GM23338 (cell line): ENCODE measurements around the gene DNLZ. TPM values are rescaled to one million over a fixed set of nuclear protein-coding genes. Genes with fewer than 3 reads are reported as not detected.
A peak's percentile ranks its signal among the peaks of the same experiment; 100 is the strongest.

ENCODE experiments used
- ATAC-seq: fragments of 200-7000 bp; cut with Tn5 transposase; 3 replicates; pipeline ENCODE4 v1.9.1; 2020
- DNase-seq: peaks from one replicate; pipeline ENCODE4 v3.0.0-alpha.2; 2015; ENCODE audit warnings: low spot score
- H2AFZ ChIP-seq: fragments of 200-600 bp; sonication (generic); 2 replicates; pipeline ENCODE4 v1.8.0; 2016; ENCODE audit warnings: antibody characterized with exemption, mild to moderate bottlenecking, moderate library complexity
- H3F3A ChIP-seq: fragments of 200-600 bp; sonication (generic); replicated peaks from 2 replicates; pipeline ENCODE4 v1.8.0; 2017; ENCODE audit warnings: antibody characterized with exemption, mixed run types, low read depth
- H3K27ac ChIP-seq: fragments of 200-600 bp; sonication (generic); 2 replicates; pipeline ENCODE4 v1.6.1; 2016; ENCODE audit warnings: low read depth
- H3K27me3 ChIP-seq: fragments of 200-600 bp; sonication (generic); 2 replicates; pipeline ENCODE4 v1.8.0; 2016; ENCODE audit warnings: mild to moderate bottlenecking, mixed run types, moderate library complexity; ENCODE audit not compliant: insufficient read depth
- H3K36me3 ChIP-seq: fragments of 200-600 bp; sonication (generic); 2 replicates; pipeline ENCODE4 v1.8.0; 2016; ENCODE audit warnings: mild to moderate bottlenecking; ENCODE audit not compliant: insufficient read depth
- H3K4me1 ChIP-seq: fragments of 200-600 bp; sonication (generic); 2 replicates; pipeline ENCODE4 v1.8.0; 2016; ENCODE audit warnings: mild to moderate bottlenecking, moderate library complexity; ENCODE audit not compliant: insufficient read depth
- H3K4me2 ChIP-seq: fragments of 200-600 bp; sonication (generic); 2 replicates; pipeline ENCODE4 v1.7.1; 2017; ENCODE audit warnings: mixed run types
- H3K4me3 ChIP-seq: fragments of 200-600 bp; sonication (generic); 2 replicates; pipeline ENCODE4 v1.6.1; 2016; ENCODE audit warnings: mixed run types
- H3K79me2 ChIP-seq: fragments of 200-600 bp; sonication (generic); replicated peaks from 2 replicates; pipeline ENCODE4 v1.8.0; 2017; ENCODE audit warnings: mild to moderate bottlenecking; ENCODE audit not compliant: insufficient read depth
- H3K9me2 ChIP-seq: fragments of 200-600 bp; sonication (generic); 2 replicates; pipeline ENCODE4 v1.8.0; 2017; ENCODE audit not compliant: insufficient read depth
- H4K20me1 ChIP-seq: fragments of 200-600 bp; sonication (generic); replicated peaks from 2 replicates; pipeline ENCODE4 v1.8.0; 2017; ENCODE audit warnings: mild to moderate bottlenecking; ENCODE audit not compliant: insufficient read depth
- H3K27ac Mint-ChIP-seq: 2 replicates; pipeline ENCODE4 v1.8.0; 2020; ENCODE audit warnings: inconsistent platforms, mild to moderate bottlenecking, moderate library complexity, mixed read lengths
- H3K27me3 Mint-ChIP-seq: 3 replicates; pipeline ENCODE4 v1.8.0; 2022; ENCODE audit warnings: low read depth, mild to moderate bottlenecking, moderate library complexity, mixed read lengths, inconsistent platforms; ENCODE audit not compliant: insufficient read depth, poor library complexity
- H3K36me3 Mint-ChIP-seq: 3 replicates; pipeline ENCODE4 v1.8.0; 2021; ENCODE audit warnings: low read depth, mild to moderate bottlenecking, inconsistent platforms, moderate library complexity, mixed read lengths
- H3K4me1 Mint-ChIP-seq: 3 replicates; pipeline ENCODE4 v1.8.0; 2020; ENCODE audit warnings: mild to moderate bottlenecking, inconsistent platforms, mixed read lengths
- H3K4me3 Mint-ChIP-seq: 3 replicates; pipeline ENCODE4 v1.8.0; 2021; ENCODE audit warnings: moderate library complexity, mild to moderate bottlenecking, inconsistent platforms, mixed read lengths
- H3K9me3 Mint-ChIP-seq: 3 replicates; pipeline ENCODE4 v1.8.0; 2020; ENCODE audit warnings: moderate library complexity, mild to moderate bottlenecking, inconsistent platforms, mixed read lengths
- CREB1 ChIP-seq: fragments of 250-450 bp; sonication (Bioruptor Pico); IDR thresholded peaks from 2 replicates; pipeline ENCODE4 v1.5.0; 2020; ENCODE audit warnings: low read depth, mild to moderate bottlenecking, moderate library complexity
- EZH2 ChIP-seq: fragments of 200-600 bp; sonication (generic); IDR thresholded peaks from one replicate; pipeline ENCODE4 v1.8.0; 2017; ENCODE audit warnings: antibody characterized with exemption, mild to moderate bottlenecking, low read depth; ENCODE audit not compliant: unreplicated experiment
- POLR2AphosphoS5 ChIP-seq: IDR thresholded peaks from 2 replicates; pipeline ENCODE4 v1.6.1; 2016; ENCODE audit warnings: antibody characterized with exemption, low read depth
- STAT1 ChIP-seq: IDR thresholded peaks from one replicate; pipeline ENCODE4 v1.6.1; 2016; ENCODE audit warnings: antibody characterized with exemption; ENCODE audit not compliant: unreplicated experiment
- ZNF114 ChIP-seq: fragments of 250-450 bp; sonication (Bioruptor Pico); IDR thresholded peaks from 2 replicates; pipeline ENCODE4 v1.5.0; 2020; ENCODE audit warnings: mild to moderate bottlenecking, moderate library complexity
- ZNF331 ChIP-seq: fragments of 250-450 bp; sonication (Bioruptor Pico); IDR thresholded peaks from 2 replicates; pipeline ENCODE4 v1.5.0; 2020; ENCODE audit warnings: low read depth, mild to moderate bottlenecking, moderate library complexity
- polyA plus RNA-seq: library from polyadenylated mRNA; unstranded; fragments of >200 nt; fragmentation: Nextera tagmentation; extraction: Ambion mirVana; gene quantifications from 2 replicates; pipeline ENCODE4 v1.2.1, GENCODE V29; 2016
- total RNA-seq: library from RNA; depleted of rRNA; stranded (reverse); fragments of >200 nt; shearing (Covaris generic); gene quantifications from 2 replicates; pipeline ENCODE4 v1.2.3, GENCODE V29; 2014
- TF ChIP-seq, protein P1 (sequence below): IDR thresholded peaks from 2 replicates; pipeline ENCODE4 v1.6.1; 2016; ENCODE audit warnings: antibody characterized with exemption
- TF ChIP-seq, protein P2 (sequence below), 2 experiments: fragments of 200-600 bp in 1 of 2; sonication (generic) in 1 of 2; conservative IDR thresholded peaks; 2 replicates each; pipeline versions ENCODE4 v1.5.1 to v1.6.1; 2016 to 2017; ENCODE audit warnings: antibody characterized with exemption in 2 of 2, low read depth in 2 of 2, mild to moderate bottlenecking in 2 of 2, moderate library complexity in 1 of 2

DNLZ gene
- total and polyA plus RNA-seq, 2 experiments from 2014 or later: 33.4 to 53.9 TPM

DNA sequence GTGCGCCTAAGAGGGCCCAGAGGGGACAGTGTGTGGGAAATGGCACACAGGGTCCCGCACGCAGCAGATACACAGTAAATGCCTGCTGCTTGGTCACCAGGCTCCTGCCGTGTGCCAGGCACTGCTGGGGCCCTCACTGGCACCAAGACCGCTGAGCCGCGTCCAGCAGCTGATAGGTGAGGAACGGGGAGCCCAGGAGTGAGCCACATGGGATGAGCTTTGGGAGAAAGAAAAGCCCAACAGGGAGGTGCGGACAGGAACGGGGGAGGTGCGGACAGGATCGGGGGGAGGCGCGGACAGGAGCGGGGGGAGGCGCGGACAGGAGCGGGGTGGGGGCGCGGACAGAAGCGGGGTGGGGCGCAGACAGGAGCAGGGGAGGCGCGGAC lies 19.7 kb downstream of the DNLZ start (continued):
- no peak for TF ChIP-seq EZH2
- TF ChIP-seq, protein P1, sequence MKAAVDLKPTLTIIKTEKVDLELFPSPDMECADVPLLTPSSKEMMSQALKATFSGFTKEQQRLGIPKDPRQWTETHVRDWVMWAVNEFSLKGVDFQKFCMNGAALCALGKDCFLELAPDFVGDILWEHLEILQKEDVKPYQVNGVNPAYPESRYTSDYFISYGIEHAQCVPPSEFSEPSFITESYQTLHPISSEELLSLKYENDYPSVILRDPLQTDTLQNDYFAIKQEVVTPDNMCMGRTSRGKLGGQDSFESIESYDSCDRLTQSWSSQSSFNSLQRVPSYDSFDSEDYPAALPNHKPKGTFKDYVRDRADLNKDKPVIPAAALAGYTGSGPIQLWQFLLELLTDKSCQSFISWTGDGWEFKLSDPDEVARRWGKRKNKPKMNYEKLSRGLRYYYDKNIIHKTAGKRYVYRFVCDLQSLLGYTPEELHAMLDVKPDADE: no peak
- no peak for TF ChIP-seq POLR2AphosphoS5
- no peak for TF ChIP-seq STAT1

DNA sequence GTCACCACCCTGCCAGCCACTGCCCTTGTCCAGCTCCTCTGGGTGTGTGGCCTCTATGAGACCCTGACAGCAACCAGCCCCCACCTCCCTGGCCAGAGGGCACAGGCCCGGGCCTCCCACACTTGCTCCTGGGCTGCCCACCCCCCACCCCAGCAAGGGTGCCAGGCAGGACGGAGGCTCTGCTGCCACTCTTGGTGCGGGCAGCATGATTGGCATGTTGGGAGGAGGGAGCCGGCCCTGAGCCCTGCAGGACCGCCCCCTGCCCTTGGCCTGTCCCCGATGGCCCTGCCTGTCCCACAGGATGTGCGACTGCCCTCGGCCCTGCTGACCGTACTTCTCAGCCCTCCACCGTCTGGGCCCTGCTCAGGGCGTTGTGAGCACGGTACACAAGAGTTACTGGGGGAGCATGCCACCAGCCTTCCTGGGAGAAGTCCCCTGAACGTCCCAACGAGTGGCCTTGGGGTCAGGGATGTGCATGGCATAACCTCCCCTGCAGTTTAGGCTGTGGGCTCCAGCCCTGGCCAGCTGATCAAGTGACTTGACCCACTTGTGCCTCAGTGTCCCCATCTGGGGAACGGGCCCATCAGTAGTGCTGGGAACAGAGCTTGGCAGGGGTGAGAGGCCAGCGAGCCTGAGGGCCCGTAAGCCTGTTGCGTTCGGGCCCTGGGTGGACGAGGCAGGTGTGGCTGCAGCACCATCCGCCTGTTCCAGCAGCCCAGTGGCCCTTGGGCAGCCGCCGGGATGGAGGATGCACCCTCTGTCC lies 20.2 kb downstream of the DNLZ start:
- H3K4me1 Mint-ChIP-seq: peaks cover 3% of the 10 kb centered on the region
- peaks cover 5% of the 10 kb centered on the region for H3K4me1 ChIP-seq
- H2AFZ ChIP-seq: no peak overlapping the region
- H3K4me3 ChIP-seq: peak overlapping the region; percentile 72; the same call in 1 of the 2 replicates
- H3K27ac ChIP-seq: peak overlapping the region; percentile 59; the same call in 1 of the 2 replicates
- H3F3A ChIP-seq: peaks cover 3% of the 10 kb centered on the region; the same call in 1 of the 2 replicates
- no peak for DNase-seq
- ATAC-seq: peak; percentile 1
- no peaks in the 10 kb centered on the region; the same call in 1 of the 2 replicates for H4K20me1 ChIP-seq
- no peaks in the 10 kb centered on the region for H3K27me3 ChIP-seq
- TF ChIP-seq ZNF114 (CRISPR knock-in tag) (no peak), EZH2 (no peak), POLR2AphosphoS5 (no peak)
- peak overlapping the region; percentile 73 for H3K4me3 Mint-ChIP-seq
- H3K36me3 Mint-ChIP-seq: no peaks in the 10 kb centered on the region
- H3K27me3 Mint-ChIP-seq: peaks cover 20% of the 10 kb centered on the region
- no peak overlapping the region for H3K27ac Mint-ChIP-seq
- H3K9me2 ChIP-seq: no peaks in the 10 kb centered on the region
- peak overlapping the region; percentile 84; the same call in 1 of the 2 replicates for H3K4me2 ChIP-seq
- no peaks in the 10 kb centered on the region; the same call in 1 of the 3 replicates for H3K9me3 Mint-ChIP-seq
- H3K36me3 ChIP-seq: no peaks in the 10 kb centered on the region
- no peaks in the 10 kb centered on the region for H3K79me2 ChIP-seq

DNA sequence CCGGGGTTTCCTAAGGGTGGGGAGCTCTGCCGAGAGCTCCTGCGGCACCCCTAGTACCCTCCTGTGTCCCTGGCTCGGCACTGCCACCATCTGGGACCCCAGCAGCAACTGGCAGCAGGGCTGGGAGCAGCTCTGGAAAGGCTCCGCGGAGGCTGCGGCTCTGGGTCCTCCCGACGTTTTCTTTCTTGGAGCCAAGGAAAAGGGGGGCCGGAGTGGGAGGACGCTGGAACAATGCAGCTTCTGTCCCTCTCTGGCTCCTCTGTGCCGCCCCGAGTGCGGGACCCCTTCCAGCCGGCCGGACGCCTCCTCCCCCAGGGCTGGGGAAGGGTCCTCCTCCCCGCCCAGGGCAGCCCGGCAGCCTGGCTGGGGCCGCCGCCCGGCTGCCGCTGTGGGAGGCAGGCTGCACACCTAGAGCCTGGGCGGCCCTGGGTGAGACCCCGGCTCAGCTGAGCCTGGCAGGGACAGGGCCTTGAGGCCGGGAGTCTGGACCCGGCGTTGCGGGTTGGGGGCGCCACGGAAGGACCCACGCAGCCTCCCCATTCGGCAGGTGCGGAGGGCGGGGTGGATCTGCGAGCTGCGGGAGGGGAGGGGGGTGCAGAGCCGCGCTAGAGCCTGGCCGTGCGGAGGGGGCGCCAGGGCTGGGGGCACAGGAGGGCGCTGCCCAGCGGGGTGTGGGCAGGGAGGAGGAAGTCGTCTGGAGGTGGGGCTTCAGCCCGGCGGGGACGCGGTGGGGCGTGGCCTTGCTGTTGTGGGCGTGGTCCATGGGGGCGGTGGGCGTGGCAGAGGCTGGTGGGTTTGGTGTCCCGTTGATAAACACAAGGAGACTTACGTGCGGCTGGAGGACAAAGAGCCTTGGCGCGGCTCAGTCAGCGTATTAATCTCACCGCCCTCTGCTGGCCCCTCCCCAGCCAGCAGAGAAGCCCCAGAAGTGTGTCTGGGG lies 21.1 kb downstream of the DNLZ start:
- H3K9me2 ChIP-seq: no peaks in the 10 kb centered on the region
- H3K4me1 Mint-ChIP-seq: peaks cover 3% of the 10 kb centered on the region
- TF ChIP-seq, protein P1: no peak
- TF ChIP-seq CREB1 (peak; percentile 38; the same call in 1 of the 2 replicates), ZNF331 (CRISPR knock-in tag) (no peak), POLR2AphosphoS5 (no peak)
- TF ChIP-seq, protein P2, sequence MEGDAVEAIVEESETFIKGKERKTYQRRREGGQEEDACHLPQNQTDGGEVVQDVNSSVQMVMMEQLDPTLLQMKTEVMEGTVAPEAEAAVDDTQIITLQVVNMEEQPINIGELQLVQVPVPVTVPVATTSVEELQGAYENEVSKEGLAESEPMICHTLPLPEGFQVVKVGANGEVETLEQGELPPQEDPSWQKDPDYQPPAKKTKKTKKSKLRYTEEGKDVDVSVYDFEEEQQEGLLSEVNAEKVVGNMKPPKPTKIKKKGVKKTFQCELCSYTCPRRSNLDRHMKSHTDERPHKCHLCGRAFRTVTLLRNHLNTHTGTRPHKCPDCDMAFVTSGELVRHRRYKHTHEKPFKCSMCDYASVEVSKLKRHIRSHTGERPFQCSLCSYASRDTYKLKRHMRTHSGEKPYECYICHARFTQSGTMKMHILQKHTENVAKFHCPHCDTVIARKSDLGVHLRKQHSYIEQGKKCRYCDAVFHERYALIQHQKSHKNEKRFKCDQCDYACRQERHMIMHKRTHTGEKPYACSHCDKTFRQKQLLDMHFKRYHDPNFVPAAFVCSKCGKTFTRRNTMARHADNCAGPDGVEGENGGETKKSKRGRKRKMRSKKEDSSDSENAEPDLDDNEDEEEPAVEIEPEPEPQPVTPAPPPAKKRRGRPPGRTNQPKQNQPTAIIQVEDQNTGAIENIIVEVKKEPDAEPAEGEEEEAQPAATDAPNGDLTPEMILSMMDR (conservative IDR thresholded peaks at IDR 0.05; ENCODE audit: low read depth in 2 of 2): peak in 1 of 2 experiments; percentile 35; a peak in 2 of 4 replicates
- H3K27me3 ChIP-seq: no peaks in the 10 kb centered on the region
- H3K27ac Mint-ChIP-seq: no peak overlapping the region
- H3K79me2 ChIP-seq: no peaks in the 10 kb centered on the region
- H3K4me3 Mint-ChIP-seq: peak overlapping the region; percentile 73
- ATAC-seq (peak; percentile 26), DNase-seq (peak; percentile 88)
- peak overlapping the region; percentile 72 for H3K4me3 ChIP-seq
- H3K27me3 Mint-ChIP-seq: peaks cover 18% of the 10 kb centered on the region
- 0 out of 2 replicates have a peak overlapping the region, but pooled peaks have one; percentile 59 for H3K27ac ChIP-seq
- H3K36me3 ChIP-seq: no peaks in the 10 kb centered on the region
- H4K20me1 ChIP-seq: no peaks in the 10 kb centered on the region; the same call in 1 of the 2 replicates
- H2AFZ ChIP-seq: peak overlapping the region; percentile 32; the same call in 1 of the 2 replicates
- H3K4me2 ChIP-seq: peak overlapping the region; percentile 84
- H3K9me3 Mint-ChIP-seq: no peaks in the 10 kb centered on the region
- H3K36me3 Mint-ChIP-seq: no peaks in the 10 kb centered on the region
- H3F3A ChIP-seq: peaks cover 3% of the 10 kb centered on the region; the same call in 1 of the 2 replicates
- H3K4me1 ChIP-seq: peaks cover 5% of the 10 kb centered on the region
